GM18858 (cell line): ENCODE data around the gene RPL39L.
"Not testable (repeated sequence)": the region's sequence is repeated elsewhere in the genome, so short reads cannot be mapped to it uniquely, and the experiment has no call there.

Experiments
- ATAC-seq: cut with Tn5 transposase; IDR thresholded peaks from one replicate; pipeline ENCODE4 v1.9.1; 2021; ENCODE audit not compliant: unreplicated experiment

RPL39L gene

DNA sequence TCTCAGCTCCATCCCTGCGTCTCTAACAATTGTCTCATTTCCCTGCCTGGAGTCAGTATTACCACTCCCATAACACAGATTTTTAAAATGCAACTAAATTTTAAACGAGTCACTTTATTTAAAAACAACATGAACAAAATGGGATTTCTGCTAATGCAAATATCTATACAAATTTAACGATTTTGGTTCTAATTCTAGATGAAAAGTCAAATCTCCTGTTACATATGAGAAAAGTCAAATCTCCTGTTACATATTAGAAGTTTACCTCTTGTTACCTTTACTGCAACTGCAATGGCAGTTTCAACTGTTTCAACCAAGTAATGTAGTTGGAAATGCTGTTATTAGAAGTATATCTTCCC, 578 bp upstream of the RPL39L start:
- ATAC-seq: no peak

DNA sequence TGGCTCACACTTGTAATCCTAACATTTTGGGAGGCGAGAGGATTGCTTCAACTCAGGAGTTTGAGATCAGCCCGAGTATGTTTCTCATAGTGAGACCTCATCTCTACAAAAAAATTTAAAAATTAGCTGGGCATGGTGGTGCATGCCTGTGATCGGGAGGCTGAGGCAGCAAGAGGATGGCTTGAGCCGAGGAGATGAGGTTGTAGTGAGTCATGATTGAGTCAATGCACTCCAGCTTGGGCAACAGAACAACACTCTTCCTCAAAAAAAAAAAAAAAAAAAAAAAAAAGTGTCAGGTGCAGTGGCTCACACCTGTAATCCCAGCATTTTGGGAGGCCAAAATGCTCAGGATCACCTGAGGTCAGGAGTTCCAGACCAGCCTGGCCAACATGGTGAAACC, 2.4 kb downstream of the RPL39L start:
- ATAC-seq: no peak

DNA sequence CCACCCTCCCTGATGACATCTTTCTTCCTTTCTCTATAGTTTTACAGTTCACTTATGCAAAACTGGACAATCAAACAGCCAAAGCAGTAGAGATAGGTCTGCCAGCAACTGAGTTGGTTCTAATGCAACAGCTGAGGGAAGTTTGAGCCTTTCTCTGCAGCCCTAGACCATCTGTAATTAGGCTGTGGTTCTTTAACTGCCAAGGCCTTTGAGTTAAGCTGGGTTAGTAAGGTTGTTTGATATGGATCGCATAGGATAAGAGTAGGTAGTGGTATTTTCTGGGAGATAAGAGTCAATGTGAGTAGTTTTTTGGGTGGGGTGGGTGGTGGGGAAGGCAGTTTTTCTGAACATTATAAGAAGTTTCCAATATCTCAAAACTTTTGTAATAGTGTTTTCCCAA, 3.0 kb downstream of the RPL39L start:
- no peak for ATAC-seq

DNA sequence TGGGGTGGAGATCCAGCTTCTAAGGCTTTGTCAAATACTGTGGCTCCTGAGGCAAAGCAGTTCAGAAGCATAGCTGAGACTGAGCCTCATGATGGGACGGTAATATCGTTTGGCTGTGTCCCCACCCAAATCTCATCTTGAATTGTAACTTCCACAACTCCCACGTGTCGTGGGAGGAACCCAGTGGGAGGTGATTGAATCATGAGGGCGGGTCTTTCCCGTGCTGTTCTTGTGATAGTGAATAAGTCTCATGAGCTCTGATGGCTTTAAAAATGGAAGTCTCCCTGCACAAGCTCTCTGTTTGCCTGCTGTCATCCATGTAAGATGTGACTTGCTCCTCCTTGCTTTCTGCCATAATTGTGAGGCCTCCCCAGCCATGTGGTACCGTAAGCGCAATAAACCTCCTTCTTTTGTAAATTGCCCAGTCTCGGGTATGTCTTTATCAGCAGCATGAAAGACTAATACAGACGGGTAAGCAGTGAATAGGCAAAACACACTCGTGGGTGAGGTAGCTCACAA, 4.1 kb downstream of the RPL39L start:
- ATAC-seq: not testable (repeated sequence)

DNA sequence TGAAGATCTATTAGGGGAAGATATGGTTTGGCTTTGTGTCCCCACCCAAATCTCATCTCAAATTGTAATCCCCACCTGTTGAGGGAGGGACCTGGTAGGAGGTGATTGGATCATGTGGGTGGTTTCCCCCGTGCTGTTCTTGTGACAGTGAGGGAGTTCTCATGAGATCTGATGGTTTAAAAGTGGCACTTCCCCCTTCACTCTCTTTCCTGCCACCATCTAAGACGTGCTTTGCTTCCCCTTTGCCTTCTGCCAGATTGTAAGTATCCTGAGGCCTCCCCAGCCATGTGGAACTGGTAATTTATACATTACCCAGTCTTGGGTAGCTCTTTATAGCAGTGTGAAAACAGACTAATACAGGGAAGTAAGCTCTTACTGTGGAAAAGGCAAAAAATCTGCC, 6.1 kb downstream of the RPL39L start:
- not testable (repeated sequence) for ATAC-seq

DNA sequence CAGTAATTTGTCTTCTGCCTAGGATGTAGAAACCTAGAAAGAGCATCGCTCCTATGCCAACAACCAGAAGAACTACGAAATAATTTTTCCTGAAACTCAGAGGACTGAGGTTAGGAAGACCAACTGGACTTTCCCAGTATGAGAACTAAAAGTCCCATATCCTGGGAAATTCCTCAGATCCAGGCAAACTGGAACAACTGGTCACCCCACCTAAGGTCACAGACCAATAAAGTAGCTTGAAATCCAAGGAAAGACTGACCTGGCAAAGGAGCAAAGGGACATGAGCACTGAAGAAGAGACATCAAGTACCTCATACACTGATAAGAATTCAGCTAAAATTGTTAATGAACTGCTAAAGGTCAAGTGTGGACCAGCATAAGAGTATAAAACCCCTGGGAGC, 6.6 kb downstream of the RPL39L start:
- no peak for ATAC-seq

DNA sequence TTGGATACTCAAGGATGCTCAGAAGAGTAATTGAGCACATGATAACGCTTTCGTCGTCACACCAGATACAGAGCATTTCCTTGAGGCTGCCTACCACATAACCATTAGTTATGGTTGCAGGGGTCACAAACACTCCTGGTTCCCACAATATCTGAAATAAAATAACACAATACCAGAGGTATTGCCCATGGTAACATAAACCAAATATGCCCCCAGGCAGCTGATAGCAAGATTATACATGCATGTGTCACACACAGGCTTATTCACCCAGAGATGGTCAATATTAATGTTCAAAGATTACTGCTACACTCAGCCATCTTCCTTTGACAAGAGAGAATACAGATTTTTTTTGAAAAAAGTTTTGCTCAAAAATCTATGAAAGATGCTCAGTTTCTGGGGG, 7.3 kb downstream of the RPL39L start:
- ATAC-seq: no peak

DNA sequence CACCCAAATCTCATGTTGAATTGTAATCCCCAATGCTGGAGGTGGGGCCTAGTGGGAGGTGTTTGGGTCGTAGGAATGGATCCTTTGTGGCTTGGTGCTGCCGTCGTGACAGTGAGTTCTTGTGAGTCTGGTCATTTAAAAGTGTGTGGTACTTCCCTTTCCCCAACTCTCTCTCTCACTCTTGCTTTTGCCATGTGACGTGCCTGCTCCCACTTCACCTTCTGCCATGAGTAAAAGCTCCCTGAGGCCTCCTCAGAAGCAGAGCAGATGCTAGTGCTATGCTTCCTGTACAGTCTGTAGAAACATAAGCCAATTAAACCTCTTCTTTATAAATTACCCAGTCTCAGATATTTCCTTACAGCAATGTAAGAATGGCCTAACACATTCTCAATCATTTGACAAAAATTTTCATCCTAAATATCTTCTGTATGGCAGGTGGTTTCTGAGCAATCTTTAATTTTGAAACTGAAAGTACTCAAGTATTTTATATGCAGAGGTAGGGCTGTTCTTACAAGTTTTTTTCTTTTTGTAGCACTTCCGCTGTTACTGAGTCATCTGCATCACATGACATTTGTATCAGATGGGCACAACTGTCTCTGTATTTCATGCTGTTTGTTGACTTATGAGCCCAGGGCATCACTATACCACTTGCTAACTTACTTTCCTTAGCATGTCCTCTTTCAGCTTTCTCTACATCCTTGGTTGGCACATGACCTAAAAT, 8.8 kb downstream of the RPL39L start:
- no peak for ATAC-seq

DNA sequence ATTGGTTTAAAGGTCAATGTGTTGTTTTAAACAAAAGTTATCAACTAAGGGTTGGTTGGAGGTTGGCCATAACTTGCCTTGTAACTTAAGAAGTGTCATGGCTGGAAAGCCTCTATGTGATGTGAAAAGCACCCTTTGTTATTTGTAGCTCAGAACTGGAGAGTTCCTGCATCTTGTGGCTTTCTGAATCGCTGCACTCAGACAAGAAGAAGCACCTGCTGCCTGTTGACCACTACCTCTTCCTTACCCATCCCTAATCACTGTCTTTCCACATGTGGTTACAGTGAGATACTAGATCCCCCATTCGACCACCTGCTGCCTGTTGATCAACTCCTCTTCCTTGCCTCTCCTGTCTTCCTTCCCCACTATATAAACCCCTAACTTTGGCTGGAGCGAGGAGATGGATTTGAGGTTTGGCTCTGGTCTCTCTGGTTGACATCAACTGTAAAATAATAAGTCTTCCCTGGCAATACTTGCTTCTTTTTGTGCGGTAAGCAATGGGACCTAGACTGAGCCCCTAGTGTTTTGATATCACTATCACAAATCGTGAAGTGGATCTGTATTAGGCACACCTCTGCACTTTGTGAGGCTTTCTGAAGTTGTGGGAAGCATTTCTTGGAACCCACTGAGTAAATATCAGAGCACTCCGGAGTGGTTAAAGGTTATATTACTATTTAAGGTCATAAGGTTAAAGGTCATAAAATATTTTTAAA, 13.8 kb downstream of the RPL39L start:
- peak; percentile 69 for ATAC-seq

DNA sequence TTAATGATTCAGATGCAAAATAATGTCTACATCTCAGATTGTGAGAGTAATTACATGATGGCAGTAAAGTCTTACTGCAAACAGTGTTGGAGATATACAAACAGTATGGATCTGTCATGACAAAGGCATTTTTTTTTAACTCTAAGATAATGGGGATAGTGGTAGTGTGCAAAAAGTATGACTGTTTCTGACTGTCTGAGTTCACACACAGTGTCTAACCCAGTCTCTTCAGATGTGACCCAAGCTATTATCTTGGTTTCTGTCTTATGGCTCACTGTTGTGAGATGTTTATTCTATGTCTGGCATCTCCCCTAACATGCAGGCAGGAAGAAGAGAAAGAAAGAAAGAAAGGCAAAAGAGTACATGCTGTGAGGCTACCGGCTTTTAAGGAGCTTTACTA, 17.0 kb downstream of the RPL39L start:
- ATAC-seq: no peak

DNA sequence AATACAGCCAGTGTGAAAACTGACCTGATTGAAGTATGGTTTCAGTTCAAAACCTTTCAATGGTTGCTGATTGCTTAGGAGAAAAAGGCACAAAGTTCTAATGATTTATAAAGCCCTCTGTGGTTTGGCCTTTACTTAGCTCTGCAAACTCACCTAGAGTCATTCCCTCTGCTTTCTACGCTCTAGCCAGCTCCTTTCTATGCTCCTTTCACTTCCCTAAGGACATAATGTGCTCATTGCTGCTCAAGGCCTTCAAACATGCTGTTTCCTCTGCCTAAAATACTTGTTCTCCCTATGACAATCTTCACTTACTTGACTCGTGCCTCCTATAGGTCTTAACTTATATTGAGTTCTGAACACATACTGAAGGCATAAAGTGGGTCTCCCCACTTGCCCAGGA, 19.0 kb downstream of the RPL39L start:
- no peak for ATAC-seq

DNA sequence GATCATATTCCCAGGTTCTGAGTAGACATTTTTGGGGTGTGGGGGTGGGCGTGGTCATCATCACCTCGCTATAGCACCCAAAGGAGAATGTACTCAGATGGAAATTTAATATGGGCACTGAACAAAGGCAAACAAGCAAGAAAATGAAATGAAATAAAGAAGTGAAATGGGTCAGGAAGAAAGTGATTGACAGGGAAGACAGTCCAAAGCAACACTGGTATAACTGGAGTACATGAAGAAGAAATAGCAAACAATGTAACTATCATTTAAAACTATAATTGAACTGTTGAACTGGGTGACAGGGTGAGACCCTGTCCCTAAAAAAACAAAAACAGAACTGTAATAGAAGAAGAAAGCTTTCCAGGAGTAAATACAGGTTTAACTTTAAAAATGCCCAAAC, 24.8 kb downstream of the RPL39L start:
- ATAC-seq: no peak

DNA sequence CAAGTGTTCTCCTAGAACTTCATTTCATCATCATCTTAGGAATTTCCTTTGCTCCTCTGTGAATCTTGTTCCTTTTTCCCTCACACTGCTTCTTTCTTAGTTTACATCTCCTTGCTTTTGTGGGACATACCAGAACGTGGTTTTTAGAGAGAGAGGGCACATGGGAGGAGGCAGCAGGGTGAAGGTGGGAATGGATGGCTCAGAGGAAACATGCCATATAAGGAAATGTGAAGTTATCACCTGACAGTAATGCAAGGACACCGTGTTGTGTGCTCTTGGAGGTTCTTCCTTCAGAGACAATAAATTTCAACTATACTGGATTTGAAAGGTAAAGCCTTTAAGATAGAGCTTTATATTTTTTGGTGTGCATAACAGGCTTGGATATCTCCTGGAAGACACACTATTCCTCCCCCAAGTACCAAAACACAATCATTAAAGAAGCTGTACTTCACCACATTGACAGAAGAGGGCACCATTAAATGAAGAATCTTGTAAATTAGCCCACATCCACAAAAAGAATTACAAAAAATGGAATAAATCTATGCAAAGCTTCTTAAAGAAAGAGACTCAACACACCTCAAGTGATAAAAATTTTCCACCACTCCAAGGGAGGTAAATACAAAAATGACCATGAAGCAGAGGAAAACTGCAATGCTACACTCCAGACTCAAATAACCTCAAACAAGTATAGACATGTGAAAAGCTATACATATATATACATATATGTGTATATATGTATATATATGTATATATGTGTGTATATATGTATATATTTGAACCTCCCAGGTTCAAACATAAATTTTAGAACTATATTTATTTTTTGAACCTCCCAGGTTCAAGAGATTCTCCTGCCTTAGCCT, 26.1 kb downstream of the RPL39L start:
- ATAC-seq: no peak

DNA sequence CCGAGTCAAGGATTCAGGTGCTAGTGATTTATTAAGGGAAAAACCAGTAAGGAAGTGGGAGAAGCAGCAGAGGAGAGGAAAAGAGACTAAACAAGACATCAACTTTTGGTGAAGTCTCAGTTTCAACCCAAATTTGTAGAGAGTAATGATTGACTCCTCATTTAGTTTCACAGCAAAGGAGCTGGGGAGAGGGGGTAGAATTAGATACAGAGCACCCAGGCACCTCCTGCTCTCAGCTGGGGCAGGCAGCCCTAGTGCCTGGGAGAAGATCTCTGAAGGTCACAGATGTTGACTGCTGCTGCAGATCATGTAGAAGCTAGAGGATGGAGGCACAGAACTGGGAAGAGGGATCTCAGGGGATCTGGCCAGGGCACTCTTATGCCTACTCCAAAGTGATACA, 29.1 kb downstream of the RPL39L start:
- ATAC-seq: no peak

DNA sequence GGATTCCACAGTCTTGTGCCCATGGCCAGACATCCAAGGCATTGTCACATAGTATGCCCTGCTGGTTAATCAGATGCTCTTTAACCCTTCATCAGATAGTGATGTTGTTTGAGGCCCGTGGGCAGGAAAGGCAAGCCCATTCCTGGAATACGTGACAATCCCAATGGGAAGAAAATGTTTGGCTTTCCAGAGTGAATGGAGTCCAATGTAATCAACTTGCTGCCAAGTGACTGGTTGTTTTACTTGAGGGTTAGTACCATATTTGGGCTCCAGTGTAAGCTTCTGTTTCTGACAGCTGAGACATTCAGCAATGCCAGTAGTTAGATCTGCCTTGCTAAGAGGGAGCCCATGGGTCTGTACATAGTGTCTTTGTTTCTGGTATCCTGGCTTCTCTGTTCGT, 31.3 kb downstream of the RPL39L start:
- ATAC-seq: no peak

DNA sequence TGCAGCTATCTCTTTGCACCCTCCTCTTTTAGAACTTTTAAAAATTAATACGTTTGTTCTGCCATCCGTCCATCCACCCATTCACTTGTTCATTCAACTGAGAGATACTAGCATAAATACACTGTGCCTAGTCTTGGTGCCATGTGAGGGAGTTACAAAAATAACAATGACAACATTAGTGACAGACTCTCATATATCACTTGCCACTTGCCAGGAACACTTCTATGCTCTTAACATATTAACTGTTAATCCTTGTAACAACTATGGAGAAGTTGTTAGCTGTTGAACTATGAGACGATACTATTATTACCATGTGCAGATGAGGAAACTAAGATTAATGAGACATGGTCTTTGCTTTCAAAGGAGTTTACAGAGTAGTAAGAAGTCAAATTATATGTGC, 33.6 kb downstream of the RPL39L start:
- ATAC-seq: no peak

DNA sequence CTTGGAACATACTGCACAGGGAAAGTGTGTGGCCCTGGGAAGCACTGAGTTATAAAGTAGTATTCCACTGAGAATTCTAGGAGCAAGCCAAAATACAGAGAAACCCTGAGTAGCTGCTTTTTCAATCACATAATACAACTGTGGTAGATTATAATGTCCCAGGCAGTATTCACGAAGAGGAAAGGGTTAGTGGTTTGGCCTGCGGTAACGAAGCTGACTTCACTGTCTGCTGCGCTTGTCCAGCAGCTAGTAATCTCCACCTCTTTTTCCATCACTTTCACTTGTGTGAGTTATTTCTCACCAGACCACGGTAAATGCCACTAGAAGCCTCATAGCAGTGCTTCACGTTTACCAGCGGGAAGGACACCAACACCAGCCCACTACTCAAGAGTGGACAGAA, 34.4 kb downstream of the RPL39L start:
- ATAC-seq: no peak

DNA sequence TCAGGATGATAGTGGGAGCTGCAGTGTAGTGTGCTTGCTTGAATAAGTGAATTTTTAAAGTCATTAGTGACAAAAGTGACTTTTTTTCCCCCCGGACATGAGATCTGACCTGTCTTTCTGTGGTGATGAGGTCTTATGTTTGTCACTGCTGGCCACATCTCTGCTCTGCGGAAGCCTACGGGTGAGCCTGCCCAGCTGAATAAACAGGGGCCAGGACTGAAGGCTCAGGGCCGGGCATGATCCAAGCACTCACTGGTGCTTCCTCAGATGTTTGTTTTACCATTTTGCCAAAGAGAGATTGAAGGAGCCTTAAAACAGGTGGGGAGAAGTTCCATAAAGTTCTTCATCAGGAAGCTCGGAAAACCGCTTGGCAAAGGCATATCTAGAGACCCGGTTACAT, 35.0 kb downstream of the RPL39L start:
- ATAC-seq: no peak

DNA sequence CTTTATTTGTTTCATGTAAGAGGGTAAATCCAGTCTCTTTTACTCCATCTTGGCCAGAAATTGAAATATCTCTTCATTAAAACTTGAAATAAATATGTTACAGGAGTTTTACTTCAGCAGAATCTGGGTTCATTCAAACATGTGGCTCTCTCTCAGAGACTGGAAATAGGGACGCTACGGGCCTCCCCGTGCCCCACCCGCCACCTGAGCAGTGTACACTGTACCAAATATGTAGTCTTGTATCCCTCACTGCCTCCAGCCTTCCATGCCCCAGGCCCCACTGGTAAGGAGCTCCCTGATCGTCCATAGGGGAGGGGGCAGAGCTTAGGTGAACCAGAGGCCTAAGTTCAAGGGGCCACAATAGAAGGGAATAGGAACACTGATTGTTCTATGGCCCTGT, 36.0 kb downstream of the RPL39L start:
- ATAC-seq: no peak

DNA sequence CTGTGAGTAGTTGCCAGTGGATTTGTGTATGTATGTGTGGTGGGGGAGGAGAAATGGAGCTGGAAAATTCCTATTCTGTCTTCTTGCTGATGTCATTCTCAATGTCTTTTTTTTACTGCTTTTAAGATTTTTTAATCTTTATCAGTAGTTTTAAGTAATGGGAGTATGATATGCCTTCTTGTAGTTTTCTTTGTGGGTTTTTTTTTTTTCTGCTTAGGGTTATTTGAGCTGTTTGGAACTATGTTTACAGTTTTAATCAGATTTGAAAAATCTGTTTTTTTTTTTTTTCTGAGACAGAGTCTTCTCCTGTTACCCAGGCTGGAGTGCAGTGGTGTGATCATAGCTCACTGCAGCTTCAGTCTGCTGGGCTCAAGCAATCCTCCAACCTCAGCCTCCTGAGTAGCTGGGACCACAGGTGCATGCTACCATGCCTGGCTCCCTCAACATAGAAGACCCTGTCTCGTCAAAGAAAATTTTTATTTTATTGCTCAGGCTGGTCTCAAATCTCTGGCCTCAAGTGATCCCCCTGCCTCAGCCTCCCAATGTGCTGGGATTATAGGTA, 37.1 kb downstream of the RPL39L start:
- no peak for ATAC-seq
